HG03521 (cell line): ENCODE results near the gene MAN1B1.
"Not testable (repeated sequence)": the region's sequence is repeated elsewhere in the genome, so short reads cannot be mapped to it uniquely, and the experiment has no call there.

Experiments used
- ATAC-seq: cut with Tn5 transposase; IDR thresholded peaks from one replicate; pipeline ENCODE4 v1.9.1; 2021; ENCODE audit warnings: mild to moderate bottlenecking, moderate library complexity; ENCODE audit not compliant: unreplicated experiment

MAN1B1 gene

DNA sequence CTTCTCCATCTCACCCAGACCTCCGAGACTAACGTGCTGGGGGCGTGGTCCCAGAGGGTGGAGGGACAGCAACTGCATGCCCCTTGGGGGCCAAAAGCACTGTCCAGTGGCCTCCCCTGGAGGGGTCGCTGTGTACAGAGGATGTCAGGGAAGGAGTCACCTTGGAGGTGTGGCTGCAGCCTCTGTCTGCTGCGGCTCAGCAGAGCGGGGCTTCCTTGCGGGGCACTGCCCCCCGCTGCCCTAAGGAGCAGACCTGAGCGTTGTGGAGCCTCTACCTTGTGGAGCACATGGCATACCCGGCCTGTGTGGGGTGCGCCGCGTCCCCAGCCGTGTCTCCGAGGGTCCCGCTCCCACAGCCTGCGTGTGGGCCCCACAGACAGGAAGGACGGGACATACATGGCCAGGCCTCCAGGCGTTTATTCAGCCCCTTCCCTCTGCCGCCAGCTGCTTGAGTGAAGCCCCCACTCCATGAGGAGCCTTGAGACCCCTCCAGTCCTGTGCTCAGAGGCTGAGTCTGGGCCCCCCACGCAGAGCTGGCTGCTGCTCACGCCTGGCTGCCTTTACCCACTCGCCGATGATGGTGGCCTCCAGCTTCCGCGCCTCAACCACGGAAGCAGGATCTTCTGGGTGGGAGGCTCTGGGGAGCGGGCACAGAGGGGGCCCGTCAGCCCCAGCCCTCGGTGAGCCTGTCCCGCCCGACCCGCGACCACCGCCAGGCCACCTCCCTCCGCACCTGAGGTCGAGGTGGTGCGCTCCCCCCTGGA lies 23.5 kb downstream of the MAN1B1 start:
- no peak for ATAC-seq

DNA sequence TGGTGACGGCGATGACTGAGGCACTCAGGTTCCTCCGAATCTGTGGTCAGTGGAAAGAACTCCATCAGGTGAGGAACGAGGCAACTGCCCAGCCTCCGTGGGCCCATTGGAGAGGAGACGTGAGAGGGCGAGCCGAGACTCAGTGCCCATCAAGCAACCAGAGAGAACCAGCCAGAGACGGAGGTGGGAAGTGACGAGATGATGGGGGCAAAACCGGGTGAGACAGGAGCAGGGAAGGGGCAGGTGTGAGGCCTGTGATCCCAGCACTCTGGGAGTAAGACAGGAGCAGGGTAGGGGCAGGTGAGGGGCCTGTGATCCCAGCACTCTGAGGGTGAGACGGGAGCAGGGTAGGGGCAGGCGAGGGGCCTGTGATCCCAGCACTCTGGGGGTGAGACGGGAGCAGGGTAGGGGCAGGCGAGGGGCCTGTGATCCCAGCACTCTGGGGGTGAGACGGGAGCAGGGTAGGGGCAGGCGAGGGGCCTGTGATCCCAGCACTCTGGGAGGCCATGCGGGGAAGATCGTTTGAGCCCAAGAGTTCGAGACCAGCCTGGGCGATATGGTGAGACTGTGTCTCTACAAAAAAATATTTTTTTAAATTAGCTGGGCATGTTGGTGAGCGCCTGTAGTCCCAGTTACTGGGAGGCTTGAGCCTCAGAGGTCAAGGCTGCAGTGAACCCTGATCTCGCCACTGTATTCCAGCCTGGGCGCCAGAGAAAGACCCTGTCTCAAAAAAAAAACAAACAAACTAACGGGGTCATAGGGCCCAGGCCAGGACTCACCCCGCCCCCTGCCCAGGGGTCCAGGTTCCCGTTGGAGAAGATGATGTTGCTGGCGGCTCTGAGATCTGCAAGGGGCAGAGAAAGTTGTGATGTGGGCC lies 24.4 kb downstream of the MAN1B1 start:
- ATAC-seq = no peak

GRCh38 chr9:137111788-137112563 lies 25.2 kb downstream of the MAN1B1 start:
- ATAC-seq = no peak

GRCh38 chr9:137112564-137113384 lies 26.0 kb downstream of the MAN1B1 start:
- ATAC-seq = no peak

DNA sequence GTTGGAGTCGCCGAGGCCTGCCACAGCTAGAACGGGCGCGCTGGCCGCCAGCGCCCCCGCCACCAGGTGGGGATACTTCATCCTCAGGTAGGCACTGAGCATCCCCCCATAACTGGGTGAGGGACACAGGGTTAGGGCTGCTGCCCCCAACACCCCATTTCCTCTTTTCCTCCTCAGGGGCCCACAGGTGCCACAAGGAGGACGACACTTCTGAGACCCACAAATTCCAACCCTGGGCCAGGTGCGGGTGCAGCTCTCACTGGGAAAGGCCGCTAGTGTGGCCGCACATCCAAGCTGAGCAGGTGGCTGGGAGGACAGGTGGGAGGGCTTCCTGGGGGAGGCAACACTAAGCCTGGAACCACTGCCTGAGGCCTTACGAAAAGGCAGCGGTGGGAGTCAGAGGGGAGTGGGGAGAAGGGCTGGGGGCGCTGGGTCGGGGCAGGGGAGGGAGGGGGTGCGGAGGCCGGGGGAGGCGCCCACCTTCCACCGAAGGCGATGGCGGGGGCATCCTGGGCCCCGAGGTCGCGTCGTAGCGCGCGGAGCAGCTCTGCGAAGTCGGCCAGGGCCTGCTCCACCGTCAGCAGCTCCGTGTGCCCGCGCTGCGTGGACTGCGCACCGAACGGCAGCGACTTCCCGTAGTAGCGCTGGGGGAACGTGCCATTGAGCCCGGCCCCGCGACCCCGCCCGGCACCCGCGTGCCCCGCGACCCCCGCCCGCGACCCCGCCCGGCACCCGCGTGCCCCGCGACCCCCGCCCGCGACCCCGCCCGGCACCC lies 26.8 kb downstream of the MAN1B1 start:
- no peak for ATAC-seq

- ATAC-seq = no peak
Measured at GRCh38 chr9:137114220-137114612, 27.4 kb downstream of the MAN1B1 start.

DNA sequence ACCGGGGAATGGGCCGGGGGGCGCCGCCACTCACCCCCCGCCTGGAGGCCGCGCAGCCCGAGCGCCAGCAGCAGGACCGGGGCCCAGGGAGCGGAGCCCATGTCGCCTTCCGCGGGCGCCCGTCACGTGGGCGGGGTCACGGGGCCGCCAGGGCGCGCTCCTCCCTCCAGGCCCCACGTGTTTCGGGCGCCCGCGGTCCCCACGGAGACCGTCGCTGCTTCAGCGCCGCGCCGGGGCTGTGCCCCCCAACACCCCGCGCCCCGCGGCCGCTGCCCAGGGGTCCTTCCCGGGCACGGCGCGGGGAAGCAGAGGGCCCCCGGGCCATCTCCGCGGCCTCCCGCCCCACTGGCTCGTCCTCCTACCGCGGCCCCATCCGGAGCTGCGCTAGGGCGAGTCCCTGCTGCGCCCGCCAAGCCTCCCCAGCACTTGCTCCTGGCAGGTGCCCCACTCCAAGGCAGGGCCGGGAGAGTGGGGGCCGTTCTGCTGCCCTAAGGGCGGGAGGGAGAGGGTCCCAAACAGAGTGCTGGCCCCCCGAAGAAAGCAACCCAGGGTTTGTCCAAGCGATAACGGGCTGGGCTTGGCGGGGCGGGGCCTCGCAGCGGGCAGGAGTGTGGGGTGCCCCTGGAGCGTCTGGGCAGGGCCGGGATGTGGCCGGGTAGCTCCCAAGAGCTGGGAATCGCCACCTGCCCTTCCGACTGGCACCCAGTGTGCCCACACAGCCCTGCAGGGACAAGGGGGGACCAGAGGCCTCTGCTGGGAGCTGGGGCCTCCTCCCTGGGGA lies 28.0 kb downstream of the MAN1B1 start, which contains the start of gene DPP7:
DPP7 (minus strand) TSS at position 121 of the 781 bp plus-strand sequence; CDS start at position 101, 20 bp downstream.
- ATAC-seq = no peak

DNA sequence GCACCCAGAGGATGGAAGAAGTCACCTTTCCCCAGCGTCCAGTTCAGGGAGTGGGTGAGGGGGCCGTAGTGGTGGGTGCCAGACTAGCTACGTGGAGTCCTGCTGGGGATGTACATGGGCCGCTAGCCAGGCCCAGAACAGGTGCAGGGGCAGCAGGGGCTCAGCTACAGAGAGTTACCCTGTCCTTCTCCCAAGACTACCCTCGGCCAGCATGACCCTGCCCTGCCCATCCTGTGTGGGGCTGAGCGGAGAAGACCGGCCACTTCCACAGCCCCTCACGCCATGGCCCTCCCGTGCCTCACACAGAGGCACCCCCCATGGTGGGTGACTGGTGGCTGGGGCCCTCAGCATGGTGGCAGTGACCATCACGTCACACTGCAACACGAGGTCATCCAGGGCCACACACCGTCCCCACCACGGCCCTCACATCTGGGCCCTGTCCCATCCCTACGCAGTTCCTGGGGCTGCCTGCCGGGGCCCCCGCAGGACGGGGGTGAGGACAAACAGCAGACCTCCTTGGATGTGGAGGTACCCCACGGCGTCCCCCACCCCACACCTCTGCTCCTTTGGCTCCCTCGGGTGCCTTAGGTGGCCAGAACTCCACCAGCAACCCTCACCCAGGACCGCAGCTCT lies 28.7 kb downstream of the MAN1B1 start:
- no peak for ATAC-seq

DNA sequence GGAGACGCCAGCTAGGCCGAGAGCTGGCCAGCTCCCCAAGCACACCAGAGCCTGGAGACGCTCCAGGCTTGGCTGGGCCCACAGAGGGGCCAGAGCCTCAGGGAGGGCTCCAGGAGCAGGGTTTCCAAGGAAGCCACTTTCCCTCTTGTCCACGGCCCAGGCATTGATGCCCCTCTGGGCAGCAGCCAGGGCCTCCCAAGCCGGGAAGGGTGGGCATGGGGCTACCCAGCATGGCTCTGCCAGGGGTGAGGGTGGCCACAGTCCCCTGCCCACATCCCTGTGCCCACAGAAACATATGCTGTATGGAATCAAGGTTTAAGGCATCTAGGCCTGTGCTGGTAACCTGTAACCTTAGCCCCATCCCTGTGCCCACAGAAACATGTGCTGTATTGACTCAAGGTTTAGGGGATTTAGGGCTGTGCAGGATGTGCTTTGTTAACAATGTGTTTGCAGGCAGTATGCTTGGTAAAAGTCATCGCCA lies 29.3 kb downstream of the MAN1B1 start:
- ATAC-seq = no peak

DNA sequence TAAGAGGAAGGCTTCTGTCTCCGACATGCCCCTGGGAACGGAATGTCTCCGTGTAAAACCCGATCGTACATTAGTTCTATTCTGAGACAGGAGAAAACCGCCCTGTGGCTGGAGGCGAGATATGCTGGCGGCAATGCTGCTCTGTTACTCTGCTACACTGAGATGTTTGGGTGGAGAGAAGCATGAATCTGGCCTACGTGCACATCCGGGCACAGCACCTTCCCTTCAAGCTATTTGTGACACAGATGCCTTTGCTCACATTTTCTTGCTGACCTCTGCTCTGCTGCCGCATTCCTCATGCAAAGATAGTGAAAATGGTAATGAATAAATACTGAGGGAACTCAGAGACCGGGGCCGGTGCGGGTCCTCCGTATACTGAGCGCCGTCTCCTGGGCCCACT lies 29.9 kb downstream of the MAN1B1 start:
- no peak for ATAC-seq

- ATAC-seq = no peak
Measured at GRCh38 chr9:137117269-137117731, 30.5 kb downstream of the MAN1B1 start.

- ATAC-seq = not testable (repeated sequence)
Measured at GRCh38 chr9:137118092-137118603, 31.4 kb downstream of the MAN1B1 start.

- ATAC-seq = not testable (repeated sequence)
Measured at GRCh38 chr9:137121927-137122795, 35.4 kb downstream of the MAN1B1 start.

GRCh38 chr9:137122796-137123467 lies 36.1 kb downstream of the MAN1B1 start:
- ATAC-seq = not testable (repeated sequence)

- ATAC-seq = no peak
Measured at GRCh38 chr9:137123468-137123837, 36.7 kb downstream of the MAN1B1 start.

- ATAC-seq = not testable (repeated sequence)
Measured at GRCh38 chr9:137123952-137124462, 37.2 kb downstream of the MAN1B1 start.
